Vagina (tissue), 2 donors: ENCODE measurements around the gene PCNT.
"Not testable (repeated sequence)": the region's sequence is repeated elsewhere in the genome, so short reads cannot be mapped to it uniquely, and the experiment has no call there.

Source experiments
- CTCF ChIP-seq, 3 experiments: fragments of 450-650 bp in 2 of 3; fragments of 200-600 bp in 1 of 3; sonication (generic) in 1 of 3; IDR thresholded peaks; one replicate each; pipeline ENCODE4 v1.5.1; 2017 to 2019; ENCODE audit warnings: antibody characterized with exemption in 3 of 3, mild to moderate bottlenecking in 2 of 3, moderate library complexity in 2 of 3
- POLR2A ChIP-seq, 2 donors: fragments of 450-650 bp; IDR thresholded peaks; one replicate each; pipeline ENCODE4 v1.6.1; 2017; ENCODE audit warnings: antibody characterized with exemption in 2 of 2, mild to moderate bottlenecking in 2 of 2, moderate library complexity in 2 of 2

GRCh38 chr21:46310260-46310659 is 13.7 kb upstream of the PCNT start:
- not testable (repeated sequence) for TF ChIP-seq CTCF, POLR2A (IDR thresholded peaks at IDR 0.05)
